Heart left ventricle (tissue), 13 donors: ENCODE measurements around the gene SOX30.

Experiments
- POLR2A ChIP-seq, 2 donors: fragments of 450-650 bp; IDR thresholded peaks; one replicate each; pipeline ENCODE4 v1.6.1; 2017; ENCODE audit warnings: antibody characterized with exemption in 2 of 2, mild to moderate bottlenecking in 2 of 2, moderate library complexity in 2 of 2
- TF ChIP-seq, protein P1 (sequence below), 12 donors: fragments of 200-600 bp; sonication (generic) in 4 of 12; IDR thresholded peaks; one replicate each; pipeline versions ENCODE4 v1.5.0 to v1.8.0; 2018 to 2022; ENCODE audit warnings: antibody characterized with exemption in 12 of 12, mild to moderate bottlenecking in 5 of 12
- donor health status: ischemic (EF 13 %, LVEDD 7.1; RV severe dilation, severe dysfunction).
- donor health status: DM: no; HTN: yes; CAD: no.
- donor health status: DM: no; HTN: no; CAD: no.
- donor health status: ischemic (EF 25% LVEDD 6.9; RV normal size, moderate dysfunction).
- donor health status: ischemic (EF 25% LVEDD 5.7; RV mildly dilated, moderate dysfunction).
- donor health status: ischemic (EF 35%, LVEDD 5.7; RV mildly dilated, moderate dysfunction).
- donor health status: nonischemic (EF 11% LVEDD 7.7; RV severe dilation, severe dysfunction).
- donor health status: DM: yes; HTN: yes; CAD: no.
- donor health status: PGD.
- donor health status: ischemic (EF 29% LVEDD 5.4; RV normal size, mild dysfunction).
- donor health status: nonischemic (EF 23%, LVEDD 6.1; RV moderate dilation, normal function).

DNA sequence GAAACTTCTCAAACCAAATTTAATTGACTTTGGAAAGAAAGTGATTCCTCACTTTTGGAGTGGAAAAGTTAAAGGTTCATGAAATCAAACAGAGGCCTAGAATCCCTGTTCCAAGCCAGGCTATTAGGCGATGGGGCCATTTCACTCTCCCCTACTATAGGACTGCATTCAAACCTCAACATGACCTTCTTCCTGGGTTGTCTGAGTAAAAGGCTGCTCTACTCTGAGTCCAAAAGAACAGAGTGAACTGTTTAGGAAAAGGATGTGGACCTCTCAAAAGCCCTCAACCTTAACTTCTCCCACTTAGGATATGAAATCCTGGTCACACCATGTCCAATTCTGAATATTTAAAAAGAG, 34.9 kb upstream of the SOX30 start:
- TF ChIP-seq, protein P1, sequence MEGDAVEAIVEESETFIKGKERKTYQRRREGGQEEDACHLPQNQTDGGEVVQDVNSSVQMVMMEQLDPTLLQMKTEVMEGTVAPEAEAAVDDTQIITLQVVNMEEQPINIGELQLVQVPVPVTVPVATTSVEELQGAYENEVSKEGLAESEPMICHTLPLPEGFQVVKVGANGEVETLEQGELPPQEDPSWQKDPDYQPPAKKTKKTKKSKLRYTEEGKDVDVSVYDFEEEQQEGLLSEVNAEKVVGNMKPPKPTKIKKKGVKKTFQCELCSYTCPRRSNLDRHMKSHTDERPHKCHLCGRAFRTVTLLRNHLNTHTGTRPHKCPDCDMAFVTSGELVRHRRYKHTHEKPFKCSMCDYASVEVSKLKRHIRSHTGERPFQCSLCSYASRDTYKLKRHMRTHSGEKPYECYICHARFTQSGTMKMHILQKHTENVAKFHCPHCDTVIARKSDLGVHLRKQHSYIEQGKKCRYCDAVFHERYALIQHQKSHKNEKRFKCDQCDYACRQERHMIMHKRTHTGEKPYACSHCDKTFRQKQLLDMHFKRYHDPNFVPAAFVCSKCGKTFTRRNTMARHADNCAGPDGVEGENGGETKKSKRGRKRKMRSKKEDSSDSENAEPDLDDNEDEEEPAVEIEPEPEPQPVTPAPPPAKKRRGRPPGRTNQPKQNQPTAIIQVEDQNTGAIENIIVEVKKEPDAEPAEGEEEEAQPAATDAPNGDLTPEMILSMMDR (IDR thresholded peaks at IDR 0.05), result no peak
- TF ChIP-seq POLR2A (IDR thresholded peaks at IDR 0.05), result no peak
